H1 (cell line): ENCODE measurements around the gene ADA. TPM values are rescaled to one million over a fixed set of nuclear protein-coding genes. Genes with fewer than 3 reads are reported as not detected.

Source experiments
- CTCF ChIA-PET: fragments of 300-600 bp; sonication (Branson Sonifier 250); formaldehyde crosslinking; loops from one replicate; lab custom pipeline; 2021; ENCODE audit not compliant: partially characterized antibody; lab: Charles Lee
- POLR2A ChIA-PET: fragments of 300-600 bp; sonication (Branson Sonifier 250); formaldehyde crosslinking; loops from one replicate; lab custom pipeline; 2021; ENCODE audit warnings: inconsistent platforms; ENCODE audit not compliant: partially characterized antibody; lab: Charles Lee
- DNase-seq, 2 experiments: peaks; one replicate each; pipeline versions ENCODE4 v3.0.0 to v3.0.0-alpha.2; 2010 to 2022; ENCODE audit warnings: low spot score in 2 of 2, low read depth in 1 of 2, mixed read lengths in 1 of 2
- FAIRE-seq: peaks from 2 replicates; lab custom pipeline; 2011; peaks lifted over from hg19 to GRCh38; lab: Jason Lieb, UNC
- H2AFZ ChIP-seq: 2 replicates; pipeline ENCODE4 v1.8.1; 2012; ENCODE audit warnings: low read length, inconsistent platforms
- H2AK5ac ChIP-seq: 2 replicates; pipeline ENCODE4 v1.6.1; 2013; ENCODE audit warnings: low read depth, low read length
- H2BK120ac ChIP-seq: replicated peaks from 2 replicates; pipeline ENCODE3; 2013; ENCODE audit warnings: low read depth, low read length, inconsistent platforms
- H2BK12ac ChIP-seq: 2 replicates; pipeline ENCODE4 v1.6.1; 2013; ENCODE audit warnings: low read depth, low read length
- H2BK15ac ChIP-seq: 2 replicates; pipeline ENCODE4 v1.6.1; 2013; ENCODE audit warnings: low read length
- H2BK20ac ChIP-seq: 2 replicates; pipeline ENCODE4 v1.6.1; 2013; ENCODE audit warnings: low read length
- H2BK5ac ChIP-seq: 2 replicates; pipeline ENCODE4 v1.6.1; 2013; ENCODE audit warnings: low read depth, low read length
- H3K14ac ChIP-seq: 2 replicates; pipeline ENCODE4 v1.6.1; 2013; ENCODE audit warnings: inconsistent platforms; ENCODE audit not compliant: insufficient read length
- H3K18ac ChIP-seq: 2 replicates; pipeline ENCODE4 v1.6.1; 2013; ENCODE audit warnings: low read length; ENCODE audit errors: extremely low read depth
- H3K23ac ChIP-seq: 2 replicates; pipeline ENCODE4 v1.6.1; 2013; ENCODE audit warnings: inconsistent platforms; ENCODE audit not compliant: insufficient read length
- H3K23me2 ChIP-seq: 2 replicates; pipeline ENCODE4 v1.6.1; 2013; ENCODE audit warnings: low read depth, low read length
- H3K27ac ChIP-seq: 2 replicates; pipeline ENCODE4 v1.6.1; 2011; ENCODE audit warnings: low read depth, low read length, inconsistent platforms
- H3K27me3 ChIP-seq, 4 experiments: replicated peaks in 1 of 4; 1 replicate in 1 of 4; 2 replicates in 3 of 4; pipeline versions ENCODE4 v1.6.1 to v1.8.1; 2011 to 2013; ENCODE audit warnings: low read length in 3 of 4, mild to moderate bottlenecking in 3 of 4, inconsistent platforms in 2 of 4, mixed read lengths in 2 of 4, moderate library complexity in 1 of 4; ENCODE audit not compliant: control insufficient read depth in 3 of 4, insufficient read depth in 3 of 4; ENCODE audit errors: extremely low read depth in 1 of 4
- H3K36me3 ChIP-seq, 4 experiments: 2 replicates each; pipeline versions ENCODE4 v1.6.1 to v1.8.1; 2011 to 2013; ENCODE audit warnings: mild to moderate bottlenecking in 4 of 4, low read length in 3 of 4, moderate library complexity in 2 of 4, control low read depth in 1 of 4, inconsistent platforms in 1 of 4; ENCODE audit not compliant: insufficient read depth in 4 of 4, control insufficient read depth in 2 of 4
- H3K4ac ChIP-seq: replicated peaks from 2 replicates; pipeline ENCODE3; 2013; ENCODE audit warnings: low read length, low read depth, mixed read lengths, inconsistent platforms; ENCODE audit not compliant: insufficient read length
- H3K4me1 ChIP-seq, 4 experiments: replicated peaks in 1 of 4; 1 replicate in 1 of 4; 2 replicates in 3 of 4; pipeline versions ENCODE4 v1.6.1 to v1.8.1; 2011 to 2013; ENCODE audit warnings: low read length in 3 of 4, inconsistent platforms in 2 of 4, mixed read lengths in 1 of 4; ENCODE audit not compliant: insufficient read depth in 4 of 4, control insufficient read depth in 3 of 4
- H3K4me2 ChIP-seq, 2 experiments: 2 replicates each; pipeline versions ENCODE4 v1.6.1 to v1.8.1; 2011 to 2013; ENCODE audit warnings: low read depth in 2 of 2, low read length in 2 of 2, control low read depth in 1 of 2, inconsistent platforms in 1 of 2, mild to moderate bottlenecking in 1 of 2; ENCODE audit not compliant: insufficient read depth in 1 of 2
- H3K4me3 ChIP-seq, 4 experiments: fragments of 200-600, 300-600 bp in 1 of 4; sonication (generic), shearing (Covaris generic), sonication (Bioruptor Twin) in 1 of 4; 2 replicates each; pipeline versions ENCODE4 v1.5.1 to v1.8.1; 2011 to 2016; ENCODE audit warnings: low read length in 4 of 4, low read depth in 3 of 4, control low read depth in 2 of 4, inconsistent platforms in 2 of 4, mild to moderate bottlenecking in 2 of 4, mixed read lengths in 1 of 4, moderate library complexity in 1 of 4; ENCODE audit not compliant: insufficient read depth in 2 of 4; ENCODE audit errors: extremely low read depth in 1 of 4
- H3K56ac ChIP-seq: replicated peaks from 2 replicates; pipeline ENCODE3; 2013; ENCODE audit warnings: low read depth, mild to moderate bottlenecking, mixed read lengths, low read length, inconsistent platforms; ENCODE audit not compliant: insufficient read length
- H3K79me1 ChIP-seq: 2 replicates; pipeline ENCODE4 v1.6.1; 2013; ENCODE audit warnings: low read depth, low read length, control low read depth
- H3K79me2 ChIP-seq, 2 experiments: 2 replicates each; pipeline versions ENCODE4 v1.6.1 to v1.8.1; 2012 to 2013; ENCODE audit warnings: low read length in 2 of 2, mild to moderate bottlenecking in 2 of 2, inconsistent platforms in 1 of 2; ENCODE audit not compliant: insufficient read depth in 2 of 2, control insufficient read depth in 1 of 2
- H3K9ac ChIP-seq, 4 experiments: replicated peaks in 1 of 4; 1 replicate in 1 of 4; 2 replicates in 3 of 4; pipeline versions ENCODE4 v1.6.1 to v1.8.1; 2011 to 2013; ENCODE audit warnings: low read depth in 3 of 4, low read length in 3 of 4, control low read depth in 2 of 4, mild to moderate bottlenecking in 2 of 4, moderate library complexity in 2 of 4, inconsistent platforms in 1 of 4; ENCODE audit errors: extremely low read depth in 1 of 4
- H3K9me3 ChIP-seq, 2 experiments: 2 replicates each; pipeline versions ENCODE4 v1.6.1 to v1.8.1; 2012 to 2013; ENCODE audit warnings: mild to moderate bottlenecking in 2 of 2, moderate library complexity in 2 of 2, control low read depth in 1 of 2, inconsistent platforms in 1 of 2, low read depth in 1 of 2, low read length in 1 of 2, mixed read lengths in 1 of 2; ENCODE audit not compliant: insufficient read depth in 2 of 2
- H4K20me1 ChIP-seq, 2 experiments: replicated peaks in 1 of 2; 2 replicates each; pipeline versions ENCODE3 to v1.8.1; 2011 to 2013; ENCODE audit warnings: inconsistent platforms in 2 of 2, low read length in 2 of 2, mild to moderate bottlenecking in 1 of 2; ENCODE audit not compliant: insufficient read depth in 2 of 2, control insufficient read depth in 1 of 2
- H4K5ac ChIP-seq: 2 replicates; pipeline ENCODE4 v1.6.1; 2013; ENCODE audit warnings: low read length, low read depth, mixed read lengths, inconsistent platforms; ENCODE audit not compliant: insufficient read length
- H4K8ac ChIP-seq: 2 replicates; pipeline ENCODE4 v1.8.0; 2013; ENCODE audit warnings: mild to moderate bottlenecking, moderate library complexity, low read length, inconsistent platforms; ENCODE audit not compliant: insufficient read depth; ENCODE audit errors: extremely low read depth
- H4K91ac ChIP-seq: replicated peaks from 2 replicates; pipeline ENCODE3; 2013; ENCODE audit warnings: low read length, mixed read lengths, inconsistent platforms; ENCODE audit not compliant: insufficient read length
- ASH2L ChIP-seq: fragments of 200-600, 300-600 bp; sonication (generic); IDR thresholded peaks from one replicate; pipeline ENCODE4 v1.7.1; 2017; ENCODE audit warnings: low read length
- BRCA1 ChIP-seq: IDR thresholded peaks from 2 replicates; pipeline ENCODE4 v1.6.1; 2012; ENCODE audit warnings: low read depth, low read length, improper control_type of control experiment
- CBX5 ChIP-seq: fragments of 300-800, 300-1000 bp; sonication (generic); IDR thresholded peaks from 2 replicates; pipeline ENCODE4 v1.7.1; 2016; ENCODE audit warnings: antibody characterized with exemption, low read length, low read depth
- CBX8 ChIP-seq: fragments of 300-800, 300-1000 bp; sonication (generic); IDR thresholded peaks from 2 replicates; pipeline ENCODE4 v1.7.1; 2016; ENCODE audit warnings: low read depth, low read length, borderline replicate concordance
- EZH2 ChIP-seq: fragments of 200-600 bp; sonication (generic); IDR thresholded peaks from 2 replicates; pipeline ENCODE4 v1.7.1; 2012; ENCODE audit warnings: low read depth, mild to moderate bottlenecking, moderate library complexity, low read length, inconsistent platforms; ENCODE audit not compliant: severe bottlenecking
- HDAC2 ChIP-seq, 2 experiments: fragments of 300-600 bp in 1 of 2; sonication (generic) in 1 of 2; IDR thresholded peaks; 2 replicates each; pipeline ENCODE4 v1.6.1; 2011 to 2012; ENCODE audit warnings: low read depth in 2 of 2, low read length in 2 of 2, mild to moderate bottlenecking in 2 of 2, moderate library complexity in 2 of 2, borderline replicate concordance in 1 of 2, inconsistent platforms in 1 of 2
- KDM5A ChIP-seq: fragments of 200-600 bp; IDR thresholded peaks from 2 replicates; pipeline ENCODE4 v1.7.1; 2012; ENCODE audit warnings: mild to moderate bottlenecking, low read length, inconsistent platforms, mixed read lengths
- PHF8 ChIP-seq: fragments of 200-600 bp; sonication (generic); conservative IDR thresholded peaks from 2 replicates; pipeline ENCODE4 v1.7.1; 2012; ENCODE audit warnings: low read depth, mild to moderate bottlenecking, inconsistent platforms, low read length, moderate library complexity
- POU5F1 ChIP-seq: IDR thresholded peaks from 2 replicates; pipeline ENCODE4 v1.6.1; 2011; ENCODE audit warnings: low read depth, mild to moderate bottlenecking, low read length, moderate library complexity
- RFX5 ChIP-seq: IDR thresholded peaks from 2 replicates; pipeline ENCODE4 v1.6.1; 2011; ENCODE audit warnings: low read depth, low read length, improper control_type of control experiment, borderline replicate concordance
- YY1 ChIP-seq: IDR thresholded peaks from 2 replicates; pipeline ENCODE4 v1.6.1; 2011; ENCODE audit warnings: low read depth, mild to moderate bottlenecking, low read length
- ZNF274 ChIP-seq: IDR thresholded peaks from 2 replicates; pipeline ENCODE4 v1.7.0; 2012; ENCODE audit warnings: low read length, borderline replicate concordance; ENCODE audit errors: extremely low read depth
- WGBS, 2 experiments: shearing (Covaris generic) in 1 of 2; methylation state at CpG; one replicate each; pipeline versions ENCODE4 v1.1.6 to v1.1.7; 2013 to 2015; ENCODE audit warnings: low lambda C conversion rate in 2 of 2, mixed read lengths in 2 of 2, inconsistent platforms in 1 of 2, low coverage in 1 of 2, missing lambda C conversion rate in 1 of 2; ENCODE audit not compliant: insufficient replicate concordance in 2 of 2, insufficient coverage in 1 of 2, insufficient read length in 1 of 2; ENCODE audit errors: extremely low coverage in 1 of 2, missing lambda C conversion rate in 1 of 2; 5-methylcytosine and 5-hydroxymethylcytosine counted together
- polyA plus RNA-seq, 7 experiments: library from polyadenylated mRNA; depleted of rRNA in 3 of 7; stranded (reverse) in 5 of 7; unstranded in 2 of 7; fragments of >200 nt in 5 of 7; fragments of 200-250 nt in 2 of 7; gene quantifications; 1 replicate in 5 of 7; 2 replicates in 1 of 7; 4 replicates in 1 of 7; pipeline versions ENCODE4 v1.2.1 to v1.2.3, GENCODE V29; 2011 to 2013; ENCODE audit warnings: missing spikeins in 2 of 7, mixed read lengths in 2 of 7
- total RNA-seq: library from RNA; stranded (reverse); fragmentation: NEBNext Ultra II Directional; extraction: Animal tissue kit (Norgen Biotek cat#: 25700); gene quantifications from 2 replicates; pipeline ENCODE4 v1.2.1, GENCODE V29; 2021

The ADA gene
- total and polyA plus RNA-seq, 2 of the 8 experiments (the other 6 are each of a cell fraction or from before 2014, with no cell fraction given), result 19.9 to 32.8 TPM

- no peak overlapping the region for H3K4me3 ChIP-seq
- POLR2A ChIA-PET, result no interaction called here
- no peak for FAIRE-seq
- no peak for TF ChIP-seq PHF8
- no peak for TF ChIP-seq HDAC2 (IDR thresholded peaks at IDR 0.05; ENCODE audit: borderline replicate concordance in 1 of 2, low read depth in 2 of 2, low read length in 2 of 2)
- TF ChIP-seq YY1, result no peak
- no peak for TF ChIP-seq ASH2L
- TF ChIP-seq CBX8, result no peak
- TF ChIP-seq CBX5, result no peak
- TF ChIP-seq KDM5A, result no peak
- no peak for TF ChIP-seq POU5F1
- no peak for TF ChIP-seq BRCA1
- no peak for TF ChIP-seq EZH2
- no peak for TF ChIP-seq RFX5
- no peak for TF ChIP-seq ZNF274
- TF ChIP-seq, all 59 proteins: peak for 0
- no peaks in the 10 kb centered on the region for H4K20me1 ChIP-seq
- no peak overlapping the region for H3K27ac ChIP-seq
- H3K9me3 ChIP-seq, result no peaks in the 10 kb centered on the region
- H3K4me2 ChIP-seq, result 0 out of 4 replicates have a peak overlapping the region, but pooled peaks of 1 of the 2 experiments have one; percentile 16
- no peak overlapping the region for H4K5ac ChIP-seq
- H2AFZ ChIP-seq, result no peak overlapping the region
- H3K23ac ChIP-seq, result no peak overlapping the region
- 89% methylated on average over 5 of the region's 5 CpGs; no CpG with 5 or more reads in 1 of the 2 experiments for WGBS, 2 experiments
- H3K4me1 ChIP-seq, result peaks cover 13 to 33% (median 27%) of the 10 kb centered on the region in 4 experiments
- H3K9ac ChIP-seq, result no peak overlapping the region
- H3K4ac ChIP-seq, result peak overlapping the region; percentile 50
- H4K91ac ChIP-seq, result peak overlapping the region; percentile 10
- H3K79me1 ChIP-seq, result 0 out of 2 replicates have a peak, but pooled peaks cover 2% of the 10 kb centered on the region
- peaks cover 0 to 16% (median 10%) of the 10 kb centered on the region in 4 experiments; a peak in 5 of 7 replicates for H3K27me3 ChIP-seq
- no peak overlapping the region for H3K18ac ChIP-seq
- H2BK15ac ChIP-seq, result no peak overlapping the region
- no peak overlapping the region for H2BK12ac ChIP-seq
- no peaks in the 10 kb centered on the region for H3K79me2 ChIP-seq
- H2BK20ac ChIP-seq, result no peak overlapping the region
- H2BK120ac ChIP-seq, result no peak overlapping the region
- H3K23me2 ChIP-seq, result peaks cover 11% of the 10 kb centered on the region
- CTCF ChIA-PET, result interaction anchor here (0.7 to 11.0 kb wide), 6 partner anchors 11 to 50 kb away, joined by 3 to 83 read pairs (median 6); no protein-coding TSS in a partner anchor
- H3K36me3 ChIP-seq, result no peaks in the 10 kb centered on the region
- no peak overlapping the region for H3K14ac ChIP-seq
- H3K56ac ChIP-seq, result no peak overlapping the region
- no peak overlapping the region; the same call in 1 of the 2 replicates for H4K8ac ChIP-seq
- no peak overlapping the region for H2BK5ac ChIP-seq
- DNase-seq, result no peak
- H2AK5ac ChIP-seq, result no peak overlapping the region
Observed at GRCh38 chr20:44648068-44648467, 3.4 kb downstream of the ADA start.
